HG02840 (cell line): Measurements from ENCODE around the gene DPYSL4.

Experiments
- ATAC-seq: cut with Tn5 transposase; IDR thresholded peaks from one replicate; pipeline ENCODE4 v1.9.1; 2021; ENCODE audit warnings: mild to moderate bottlenecking, moderate library complexity, moderate number of reproducible peaks; ENCODE audit not compliant: unreplicated experiment, low FRiP score

Gene DPYSL4

DNA sequence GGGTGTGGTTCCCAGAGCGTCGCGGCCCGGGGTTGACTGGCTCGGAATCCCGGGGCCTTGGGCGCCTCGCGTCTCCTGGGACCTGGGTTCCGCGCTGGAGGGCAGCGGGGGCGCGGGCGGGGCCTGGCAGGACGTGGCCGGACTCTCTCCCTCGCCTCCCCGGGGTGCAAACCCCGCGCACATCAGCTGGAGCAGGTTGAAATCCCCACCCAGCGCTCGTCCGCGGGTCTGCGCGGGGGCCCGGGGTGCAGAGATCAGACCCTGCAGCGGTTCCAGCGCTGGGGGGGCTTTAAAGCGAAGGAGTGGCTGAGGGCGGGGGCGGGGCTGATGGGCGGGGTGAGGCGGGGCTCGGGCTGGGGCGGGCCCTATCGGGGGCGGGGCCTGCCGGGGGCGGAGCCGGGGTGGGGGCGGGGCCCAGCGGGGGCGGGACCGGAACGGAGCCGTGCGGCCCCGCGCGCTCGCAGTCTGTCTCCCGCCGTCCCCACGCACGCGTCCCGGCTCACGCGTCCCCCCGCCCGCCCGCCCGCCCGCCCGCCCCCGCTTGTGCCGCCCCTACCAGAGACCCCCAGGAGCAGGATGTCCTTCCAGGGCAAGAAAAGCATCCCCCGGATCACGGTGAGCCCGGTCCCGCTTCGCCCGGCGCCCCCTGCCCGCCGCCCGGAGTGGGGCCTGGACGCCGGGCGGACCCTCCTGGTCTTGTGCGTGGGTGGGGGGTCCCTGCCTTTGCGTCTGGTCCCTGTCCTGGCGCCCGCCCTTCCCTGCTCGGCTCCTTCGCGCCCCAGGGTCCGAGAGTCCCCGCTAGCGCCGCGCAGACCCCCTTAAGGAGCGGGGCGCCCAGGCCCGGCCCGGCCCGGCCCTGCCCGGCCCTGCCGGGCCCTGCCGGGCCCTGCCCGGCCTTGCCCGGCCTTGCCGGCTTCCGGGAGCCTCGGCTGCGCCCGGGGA is at the start of gene DPYSL4:
Gene DPYSL4, plus strand, starts transcription at position 461 of the 942 bp plus-strand sequence. Its CDS starts 116 bp downstream, at position 577.
- no peak for ATAC-seq

DNA sequence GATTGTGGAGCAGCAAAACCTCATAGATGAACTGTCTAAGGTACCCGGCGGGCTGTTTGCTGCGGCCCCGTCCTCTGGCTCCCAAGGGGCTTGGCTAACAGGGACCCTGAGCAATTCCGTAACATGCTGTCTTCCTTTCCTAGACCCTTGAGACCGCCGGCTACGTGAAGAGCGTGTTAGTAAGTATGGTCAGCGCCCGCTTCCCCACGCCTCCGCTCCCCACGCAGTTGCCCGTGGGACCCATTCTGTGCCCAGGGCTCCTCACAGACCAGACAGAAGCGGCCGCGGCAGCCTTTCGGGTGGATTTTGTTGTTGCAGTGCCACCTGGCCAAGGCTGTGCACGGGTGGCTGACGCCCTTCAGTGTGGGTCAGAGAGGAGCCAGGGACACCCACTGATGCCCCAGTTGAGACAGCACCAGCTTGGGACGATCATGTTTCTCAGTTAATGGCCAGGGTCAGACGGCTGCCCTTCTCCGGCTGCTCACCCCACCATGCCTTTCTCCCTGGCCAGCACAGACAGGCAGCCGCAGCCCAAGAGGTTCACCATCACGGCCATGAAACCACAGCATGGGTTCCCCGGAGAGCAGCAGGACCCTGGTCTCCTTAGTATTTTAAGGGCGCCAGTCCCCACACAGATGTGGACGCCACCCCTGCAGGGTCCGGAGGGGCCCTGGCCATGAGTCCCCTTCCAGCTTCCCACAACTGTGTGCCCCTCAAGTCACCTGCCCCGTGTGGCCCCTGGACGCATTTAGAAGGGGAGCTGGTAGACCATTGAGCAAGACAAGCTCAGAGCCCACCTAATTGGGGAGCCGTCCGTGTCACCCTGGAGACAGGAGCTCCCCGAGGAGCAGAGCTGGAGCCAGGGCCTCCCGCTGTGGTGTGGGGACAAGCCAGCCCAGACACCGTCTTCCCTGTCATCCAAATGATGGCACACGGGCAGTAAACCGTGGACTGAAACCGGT is 49.4 kb upstream of the DPYSL4 start:
- ATAC-seq: no peak

DNA sequence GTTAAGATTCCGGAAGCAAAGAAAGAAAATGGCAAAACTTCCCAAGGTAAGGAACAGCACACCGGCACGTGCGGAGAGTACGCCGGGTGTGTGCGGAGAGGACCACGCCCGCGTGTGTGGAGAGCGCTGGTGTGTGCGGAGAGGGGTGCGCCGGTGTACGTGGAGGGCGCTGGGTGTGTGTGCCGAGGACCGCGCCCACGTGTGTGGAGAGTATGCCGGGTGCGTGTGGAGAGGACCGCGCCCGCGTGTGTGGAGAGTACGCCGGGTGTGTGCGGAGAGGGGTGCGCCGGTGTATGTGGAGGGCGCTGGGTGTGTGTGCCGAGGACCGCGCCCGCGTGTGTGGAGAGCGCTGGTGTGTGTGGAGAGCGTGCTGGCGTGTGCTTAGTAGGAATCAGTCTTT is 48.6 kb upstream of the DPYSL4 start:
- no peak for ATAC-seq

GRCh38 chr10:132138596-132138995 is 48.2 kb upstream of the DPYSL4 start:
- no peak for ATAC-seq

DNA sequence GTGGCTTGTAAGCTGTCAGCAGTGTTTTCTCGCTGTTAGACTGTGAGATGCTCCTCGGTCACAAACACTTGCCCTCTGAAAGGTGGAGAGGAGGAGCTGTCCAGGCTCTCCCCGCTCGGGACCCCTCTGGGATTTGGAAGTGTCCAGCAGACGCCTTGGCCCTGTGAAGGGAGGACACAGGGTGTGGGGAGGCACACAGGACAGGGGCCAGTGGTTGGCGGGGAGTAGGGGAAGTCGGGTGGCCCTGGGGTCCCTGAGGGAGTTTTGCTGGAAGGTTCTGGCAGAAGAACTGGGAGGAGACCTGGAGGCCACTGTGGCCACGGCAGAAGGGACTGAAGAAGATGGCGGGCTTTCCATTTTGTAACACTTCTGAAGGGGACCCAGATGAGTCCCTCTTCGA is 47.2 kb upstream of the DPYSL4 start:
- no peak for ATAC-seq

GRCh38 chr10:132140167-132140925 is 46.4 kb upstream of the DPYSL4 start:
- ATAC-seq: no peak

- ATAC-seq: no peak
Observed at GRCh38 chr10:132141076-132141475, 45.7 kb upstream of the DPYSL4 start.

GRCh38 chr10:132141526-132142395 is 45.0 kb upstream of the DPYSL4 start:
- ATAC-seq: no peak

GRCh38 chr10:132142396-132143161 is 44.2 kb upstream of the DPYSL4 start:
- ATAC-seq: no peak

DNA sequence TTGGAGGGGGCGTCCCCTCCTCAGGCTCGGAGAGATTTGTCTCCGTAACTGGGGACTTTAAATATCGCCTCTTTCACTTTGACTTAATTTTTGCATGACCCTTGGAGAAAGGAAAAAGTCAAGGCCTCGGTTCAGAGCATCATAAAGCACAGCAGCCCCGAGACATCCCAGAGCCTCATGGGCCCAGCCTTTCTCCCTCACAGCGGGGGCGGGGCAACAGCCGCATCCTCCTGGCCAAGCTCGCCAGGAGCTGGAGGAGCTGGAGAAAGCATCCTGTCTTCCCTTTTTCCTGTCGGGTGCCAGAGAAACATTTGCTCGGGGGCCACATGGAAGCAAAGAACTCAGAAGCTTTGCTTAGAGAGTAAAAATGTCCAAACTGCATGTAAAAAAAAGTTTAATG is 43.6 kb upstream of the DPYSL4 start:
- ATAC-seq: no peak

DNA sequence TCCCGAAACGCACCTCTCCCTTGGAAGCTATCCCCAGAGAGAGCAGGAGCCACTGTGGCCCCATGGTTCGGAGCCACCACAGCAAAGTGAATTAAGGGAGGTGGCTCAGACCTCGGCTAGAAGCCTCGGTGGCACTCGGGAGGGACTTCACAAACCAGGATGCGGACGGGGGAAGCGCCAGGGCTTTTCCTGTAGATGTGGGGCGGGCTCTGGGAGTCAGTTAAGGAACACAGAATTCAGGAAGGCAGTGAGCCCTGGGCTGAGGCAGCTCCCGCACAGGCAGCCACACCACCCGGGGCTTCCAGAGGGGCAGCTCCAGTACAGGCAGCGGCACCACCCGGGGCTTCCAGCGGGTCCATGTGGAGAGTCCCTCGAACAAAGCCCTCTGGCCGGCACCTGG is 42.7 kb upstream of the DPYSL4 start:
- no peak for ATAC-seq

- ATAC-seq: no peak
Observed at GRCh38 chr10:132145002-132145401, 41.7 kb upstream of the DPYSL4 start.

- ATAC-seq: no peak
Observed at GRCh38 chr10:132145521-132146185, 41.1 kb upstream of the DPYSL4 start.

DNA sequence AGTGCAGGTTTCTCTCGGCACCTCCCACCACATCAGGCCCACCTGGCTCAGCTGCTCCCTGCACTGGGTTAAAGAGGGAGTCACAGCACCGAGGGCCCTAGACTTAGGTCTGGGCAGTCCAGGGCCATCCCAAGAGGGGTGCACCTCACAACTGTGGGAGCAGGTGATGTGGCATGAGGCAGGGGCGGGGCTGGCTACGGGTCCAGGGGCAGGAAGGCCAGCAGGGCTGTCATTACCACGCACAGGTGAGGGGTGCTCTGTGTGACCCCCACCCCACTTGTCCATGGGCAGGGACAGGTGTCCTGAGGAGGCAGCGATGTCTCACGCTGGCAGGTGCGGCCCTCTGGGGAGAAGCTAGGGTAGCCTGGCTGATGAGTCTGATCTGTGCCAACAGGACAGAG is 40.5 kb upstream of the DPYSL4 start:
- no peak for ATAC-seq

- ATAC-seq: no peak
Observed at GRCh38 chr10:132146941-132147915, 39.5 kb upstream of the DPYSL4 start.

GRCh38 chr10:132148261-132149251 is 38.2 kb upstream of the DPYSL4 start:
- no peak for ATAC-seq
